HepG2 (cell line): ENCODE data around the gene CYP26A1.

Experiments used
- FOXK2 ChIP-seq: fragments of 450-650 bp; IDR thresholded peaks from 2 replicates; pipeline ENCODE4 v1.6.1; 2016
- HDAC2 ChIP-seq: sonication (generic); formaldehyde crosslinking; IDR thresholded peaks from 2 replicates; pipeline ENCODE4 v1.4.0; 2020; ENCODE audit warnings: missing genetic modification reagents
- SIN3A ChIP-seq: IDR thresholded peaks from 2 replicates; pipeline ENCODE4 v1.6.1; 2011; ENCODE audit warnings: low read depth, mild to moderate bottlenecking, control low read depth, low read length, borderline replicate concordance
- ZBTB20 ChIP-seq: sonication (generic); formaldehyde crosslinking; IDR thresholded peaks from 2 replicates; pipeline ENCODE4 v1.8.1; 2023; ENCODE audit warnings: missing genetic modification reagents, low read depth, mild to moderate bottlenecking, borderline replicate concordance
- ZBTB25 ChIP-seq: IDR thresholded peaks from 2 replicates; pipeline ENCODE4 v1.6.1; 2018; ENCODE audit warnings: missing genetic modification reagents
- ZNF24 ChIP-seq: fragments of 450-650 bp; IDR thresholded peaks from 2 replicates; pipeline ENCODE4 v1.6.1; 2017; ENCODE audit warnings: antibody characterized with exemption, mild to moderate bottlenecking

GRCh38 chr10:93054486-93054885, 19.2 kb upstream of the CYP26A1 start:
- TF ChIP-seq ZBTB20 (no peak), ZBTB25 (CRISPR knock-in tag) (no peak), HDAC2 (CRISPR knock-in tag) (no peak), ZNF24 (no peak), SIN3A (no peak), FOXK2 (no peak)
